RWPE2 (cell line): ENCODE results near the gene B3GAT3.

Experiments used
- ATAC-seq: fragments of 200-7000 bp; cut with Tn5 transposase; 3 replicates; pipeline ENCODE4 v1.9.1; 2021; ENCODE audit warnings: low read depth
- DNase-seq: peaks from one replicate; pipeline ENCODE4 v3.0.0-alpha.2; 2020; ENCODE audit warnings: low spot score
- H3K27ac ChIP-seq: fragments of 450-650 bp; 2 replicates; pipeline ENCODE4 v1.5.1; 2017; ENCODE audit warnings: mild to moderate bottlenecking; ENCODE audit not compliant: poor library complexity, severe bottlenecking
- H3K27me3 ChIP-seq: fragments of 250-450 bp; sonication (Bioruptor Pico); 2 replicates; pipeline ENCODE4 v1.5.1; 2021; ENCODE audit warnings: mild to moderate bottlenecking, moderate library complexity; ENCODE audit not compliant: insufficient read depth, poor library complexity, severe bottlenecking
- H3K36me3 ChIP-seq: fragments of 250-450 bp; sonication (Bioruptor Pico); 2 replicates; pipeline ENCODE4 v1.5.1; 2020; ENCODE audit warnings: low read depth, mild to moderate bottlenecking, moderate library complexity
- H3K4me1 ChIP-seq: fragments of 250-450 bp; sonication (Bioruptor Pico); 2 replicates; pipeline ENCODE4 v1.5.1; 2021; ENCODE audit warnings: mild to moderate bottlenecking, moderate library complexity; ENCODE audit not compliant: insufficient read depth, poor library complexity, severe bottlenecking
- H3K4me3 ChIP-seq: fragments of 250-450 bp; sonication (Bioruptor Pico); 2 replicates; pipeline ENCODE4 v1.5.1; 2021; ENCODE audit warnings: mild to moderate bottlenecking, moderate library complexity; ENCODE audit not compliant: severe bottlenecking
- H3K9me3 ChIP-seq: fragments of 250-450 bp; sonication (Bioruptor Pico); 2 replicates; pipeline ENCODE4 v1.5.1; 2021; ENCODE audit warnings: mild to moderate bottlenecking, moderate library complexity; ENCODE audit not compliant: severe bottlenecking
- CTCF ChIP-seq: fragments of 450-650 bp; IDR thresholded peaks from one replicate; pipeline ENCODE4 v1.5.1; 2017; ENCODE audit warnings: mild to moderate bottlenecking, moderate library complexity; ENCODE audit not compliant: poor library complexity, severe bottlenecking

Gene B3GAT3

DNA sequence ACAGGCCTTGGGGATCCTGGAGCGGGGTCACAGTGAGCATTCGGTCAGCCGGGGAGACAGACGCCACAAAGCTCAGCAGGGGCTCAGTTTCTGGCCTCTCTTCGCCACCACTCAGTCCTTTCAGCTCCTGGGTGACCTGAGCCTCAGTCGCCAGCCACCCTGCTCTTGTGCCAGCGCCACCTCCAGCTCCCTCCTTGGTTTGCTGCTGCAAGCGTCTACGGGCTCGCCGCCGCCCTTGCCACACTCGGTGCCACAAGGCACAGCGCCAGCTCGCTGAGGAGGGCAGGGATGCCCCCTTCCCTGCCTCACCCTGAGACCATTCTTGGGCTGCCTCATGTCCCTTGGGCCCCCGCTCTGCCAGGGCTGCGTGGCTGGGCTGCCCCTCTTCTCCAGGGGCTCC is 46.6 kb downstream of the B3GAT3 start:
- DNase-seq (no peak), ATAC-seq (no peak)
- peaks cover 7% of the 10 kb centered on the region for H3K4me1 ChIP-seq
- TF ChIP-seq CTCF: no peak
- no peaks in the 10 kb centered on the region for H3K27me3 ChIP-seq
- H3K9me3 ChIP-seq: no peaks in the 10 kb centered on the region
- peak overlapping the region; percentile 79 for H3K27ac ChIP-seq
- peaks cover 42% of the 10 kb centered on the region for H3K36me3 ChIP-seq
- peak overlapping the region; percentile 61 for H3K4me3 ChIP-seq

DNA sequence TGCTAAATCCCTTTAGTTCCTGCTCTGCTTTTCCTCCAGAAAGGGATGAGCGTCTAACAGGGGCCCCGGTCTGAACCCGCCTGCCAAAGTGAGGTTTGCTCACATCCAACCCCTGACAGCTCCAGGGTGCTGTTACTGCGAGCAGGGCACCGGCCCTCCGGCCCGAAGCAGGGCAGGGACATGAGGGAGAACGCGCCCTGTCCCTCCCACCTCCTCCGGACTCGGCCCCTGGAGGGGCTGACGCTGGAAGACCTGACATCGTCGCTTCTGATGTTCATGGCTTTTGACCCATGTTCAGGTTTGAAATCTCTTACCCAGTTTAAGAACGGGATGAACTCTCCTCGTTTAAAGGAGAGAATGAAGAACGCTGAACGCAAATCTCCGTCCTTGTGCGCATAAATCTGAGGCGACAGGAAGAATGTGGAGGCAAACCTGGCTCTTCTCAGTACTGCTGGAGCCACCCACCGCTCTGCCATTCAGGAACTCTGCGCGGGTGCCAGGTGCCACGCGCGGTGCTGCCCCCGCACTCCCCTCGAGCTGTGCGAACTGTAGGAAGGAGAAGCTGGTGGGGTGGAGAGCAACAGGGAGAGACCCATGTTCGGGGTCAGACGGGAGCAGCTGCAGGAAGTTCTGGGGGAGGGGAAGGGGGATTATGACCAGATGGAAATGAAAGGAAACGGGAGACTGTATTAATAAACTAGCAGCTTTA is 47.3 kb downstream of the B3GAT3 start:
- Histone ChIP-seq H3K9me3 (no peaks in the 10 kb centered on the region), H3K27me3 (no peaks in the 10 kb centered on the region), H3K36me3 (peaks cover 43% of the 10 kb centered on the region), H3K27ac (peak overlapping the region; percentile 79), H3K4me1 (peaks cover 7% of the 10 kb centered on the region), H3K4me3 (peak overlapping the region; percentile 61)
- DNase-seq (no peak), ATAC-seq (peak; percentile 28)
- no peak for TF ChIP-seq CTCF

DNA sequence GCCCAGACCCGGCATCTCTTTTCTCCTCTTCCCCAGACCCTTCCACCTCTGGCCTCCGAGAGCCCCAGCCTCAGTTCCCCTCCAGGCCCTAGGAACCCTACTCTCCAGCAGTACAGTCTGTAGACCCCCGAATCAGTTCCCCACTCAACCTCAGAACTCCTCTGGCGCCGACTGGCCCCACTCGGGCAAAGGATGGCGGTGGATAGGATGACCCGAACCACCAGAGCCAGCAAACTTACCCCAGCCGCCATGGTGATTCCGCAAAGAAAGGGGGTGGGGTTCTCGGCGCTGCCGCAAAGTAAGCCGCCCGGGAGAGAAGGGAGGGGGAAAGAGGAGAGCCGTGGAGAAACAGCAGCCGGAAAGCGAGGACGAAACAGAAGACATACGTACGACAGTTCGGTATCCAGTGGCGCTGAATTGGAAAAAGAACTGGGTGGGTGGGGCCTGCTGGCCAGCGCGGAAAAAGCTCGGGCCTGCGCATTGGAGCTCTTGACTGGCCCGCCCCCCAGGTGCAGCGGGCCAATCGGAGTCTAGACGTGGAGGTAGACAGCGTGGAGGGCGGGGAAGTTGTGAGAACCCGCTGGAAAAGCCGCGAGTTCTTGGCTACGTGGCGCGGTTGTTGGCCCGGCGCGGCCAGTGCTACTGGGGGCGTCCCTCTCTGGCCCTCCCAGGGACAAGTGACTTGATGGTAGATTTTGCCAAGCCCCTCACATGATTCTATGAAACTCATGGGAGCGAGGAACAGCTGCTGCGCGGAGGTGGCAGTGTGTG is 48.0 kb downstream of the B3GAT3 start, which contains the start of gene EEF1G:
TSS of gene EEF1G (minus strand) at position 300 of the 771 bp plus-strand sequence. CDS start at position 251, 49 bp downstream.
- Histone ChIP-seq H3K27me3 (no peaks in the 10 kb centered on the region), H3K9me3 (no peaks in the 10 kb centered on the region), H3K27ac (peak within 1 kb of the TSS; percentile 79), H3K4me3 (peak within 1 kb of the TSS; percentile 61), H3K4me1 (peaks cover 7% of the 10 kb centered on the region), H3K36me3 (peaks cover 50% of the 10 kb centered on the region)
- DNase-seq (peak; percentile 99), ATAC-seq (peak; percentile 92)
- no peak for TF ChIP-seq CTCF

DNA sequence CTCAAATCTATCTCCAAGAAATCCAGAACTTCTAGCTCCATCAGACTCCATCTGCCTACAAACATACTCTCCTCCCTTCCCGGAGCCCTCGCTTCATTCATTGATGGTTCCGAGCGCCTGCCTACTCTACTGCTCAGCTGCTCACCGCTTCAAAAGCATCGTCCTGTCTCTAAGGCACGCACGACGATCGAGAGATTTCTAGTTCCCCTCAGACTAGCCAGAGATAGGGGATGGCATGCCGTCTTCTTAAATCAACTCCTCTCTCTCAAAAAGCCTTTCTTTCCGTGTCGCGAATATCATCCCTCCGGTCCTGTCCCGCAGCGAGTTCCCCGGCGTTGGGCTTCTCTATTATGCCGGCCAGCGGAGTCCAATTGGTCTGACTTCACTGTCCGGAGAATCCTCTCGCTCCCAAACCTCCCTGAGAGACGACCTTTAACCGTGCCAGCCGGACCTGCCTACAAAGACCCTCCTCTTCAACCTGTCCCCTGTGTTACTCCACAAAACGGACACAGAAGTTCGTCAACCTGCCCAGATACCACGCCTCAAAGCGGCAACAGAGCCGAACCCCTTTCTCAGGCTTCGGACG is 48.7 kb downstream of the B3GAT3 start:
- Histone ChIP-seq H3K4me3 (peak overlapping the region; percentile 61), H3K27ac (peak overlapping the region; percentile 79), H3K4me1 (peaks cover 7% of the 10 kb centered on the region), H3K27me3 (no peaks in the 10 kb centered on the region), H3K9me3 (no peaks in the 10 kb centered on the region), H3K36me3 (peaks cover 51% of the 10 kb centered on the region)
- no peak for TF ChIP-seq CTCF
- no peak for ATAC-seq
- DNase-seq: no peak
